T-helper 2 cell treated with Interferon-gamma antibody and Interleukin-4, amounts not matched to agents 100 ng/mL and 5 ng/mL, for 36 hours (primary cell): Measurements from ENCODE around the gene PIGQ. TPM values are rescaled to one million over a fixed set of nuclear protein-coding genes. Genes with fewer than 3 reads are reported as not detected.

ENCODE experiments used
- intact Hi-C: fragments of 100-400 bp; cut with micrococcal nuclease; formaldehyde crosslinking; loops from one replicate; pipeline ENCODE4 v1.15.1; 2023
- total RNA-seq: library from RNA; stranded (reverse); gene quantifications from 2 replicates; pipeline ENCODE4 v1.2.3, GENCODE V29; 2022

The PIGQ gene
- total RNA-seq, 1 donor from 2014 or later = 43.3 TPM

DNA sequence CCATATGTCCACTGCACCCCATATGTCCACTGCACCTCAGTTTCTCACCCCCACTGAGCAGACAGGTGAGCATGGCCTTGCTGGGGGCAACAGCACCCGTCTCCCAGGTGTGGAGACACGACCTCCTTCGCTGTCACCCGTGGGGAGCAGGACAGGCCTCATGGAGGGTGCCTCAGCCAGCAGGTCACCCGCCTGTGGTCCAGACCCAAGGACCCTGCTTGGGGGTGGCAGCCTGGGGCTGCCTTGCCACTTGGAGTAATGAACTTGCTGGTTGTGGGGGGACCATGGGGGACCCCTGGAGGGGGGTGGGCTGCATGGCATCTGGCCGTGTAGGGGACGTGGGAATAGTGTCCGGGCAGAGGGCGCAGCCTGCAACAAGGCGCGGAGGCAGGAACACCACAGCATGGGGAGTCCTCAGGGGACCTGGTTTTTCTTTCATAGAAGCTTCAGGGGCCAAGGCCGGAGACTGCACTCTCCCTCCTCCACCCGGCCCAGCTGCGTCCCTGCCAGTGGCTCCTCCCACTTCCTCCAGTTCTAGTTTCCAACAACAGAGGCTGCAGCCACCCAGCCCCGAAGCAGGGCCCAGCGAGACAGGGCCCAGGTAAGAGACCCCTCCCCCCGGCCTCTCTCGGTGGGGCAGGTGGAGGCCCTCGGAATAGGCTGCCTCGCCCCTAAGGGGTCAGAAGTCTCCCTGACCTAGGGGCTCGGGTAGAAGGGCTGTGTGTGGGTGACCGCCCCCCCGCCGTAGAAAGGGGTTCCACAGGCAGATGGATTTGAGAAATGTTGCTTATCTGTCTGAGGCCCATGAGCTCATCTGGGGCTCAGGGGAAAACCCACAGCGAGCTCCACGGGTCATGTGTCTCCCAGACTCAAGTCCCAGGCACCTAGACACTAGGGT, 3.0 kb upstream of the PIGQ start, which contains the start of gene NHLRC4:
Gene NHLRC4, plus strand, starts transcription at position 531 of the 898 bp plus-strand sequence. CDS start 1,043 bp downstream, outside the sequence.
- intact Hi-C loops = loop anchor here (2.0 to 5.0 kb wide), 3 partner anchors 22 to 329 kb away; partner anchors contain the start of gene CAPN15

DNA sequence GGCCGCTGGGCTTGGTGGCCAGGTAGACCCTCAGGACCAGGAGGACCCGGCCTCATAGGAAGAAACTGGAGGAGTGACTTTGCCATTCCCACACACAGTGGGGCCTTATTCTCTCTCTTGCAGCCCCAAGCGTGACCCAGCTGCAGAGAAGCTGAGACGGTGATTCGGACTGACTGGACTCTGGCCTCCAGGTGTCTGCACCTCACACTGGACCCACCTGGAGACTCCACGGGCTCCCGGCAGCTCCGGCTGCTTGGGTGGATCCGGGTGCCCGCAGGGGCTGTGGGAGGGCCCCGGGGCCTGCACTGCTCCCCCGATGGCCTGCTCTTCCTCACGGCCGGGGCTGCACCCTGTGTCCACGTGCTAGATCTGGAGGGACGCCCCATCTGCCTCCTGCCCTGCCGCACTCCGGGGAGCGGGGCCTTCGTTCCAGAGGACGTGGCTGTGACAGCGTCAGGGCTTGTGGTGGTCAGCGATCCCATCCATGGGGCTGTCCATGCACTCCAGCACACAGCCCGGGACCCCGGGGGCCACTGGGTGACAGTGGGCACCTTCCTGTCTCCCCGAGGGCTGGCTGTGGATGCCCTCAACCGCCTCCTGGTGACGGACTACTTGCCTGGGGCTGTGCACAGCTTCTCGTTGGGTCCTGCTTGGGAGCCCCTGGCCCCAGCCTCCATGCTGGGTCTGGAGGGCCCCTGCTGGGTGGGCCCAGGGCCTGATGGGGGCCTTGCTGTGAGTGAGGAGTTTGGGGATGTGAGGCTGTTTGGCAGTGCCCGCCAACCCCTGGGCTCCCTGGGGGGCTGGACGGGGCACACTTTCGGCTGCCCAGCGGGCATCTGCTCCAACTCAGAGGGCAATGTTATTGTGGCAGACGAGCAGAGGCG, 2.2 kb upstream of the PIGQ start:
- intact Hi-C loops = loop anchor here (2.0 to 5.0 kb wide), 3 partner anchors 21 to 330 kb away; partner anchors contain the start of gene CAPN15

DNA sequence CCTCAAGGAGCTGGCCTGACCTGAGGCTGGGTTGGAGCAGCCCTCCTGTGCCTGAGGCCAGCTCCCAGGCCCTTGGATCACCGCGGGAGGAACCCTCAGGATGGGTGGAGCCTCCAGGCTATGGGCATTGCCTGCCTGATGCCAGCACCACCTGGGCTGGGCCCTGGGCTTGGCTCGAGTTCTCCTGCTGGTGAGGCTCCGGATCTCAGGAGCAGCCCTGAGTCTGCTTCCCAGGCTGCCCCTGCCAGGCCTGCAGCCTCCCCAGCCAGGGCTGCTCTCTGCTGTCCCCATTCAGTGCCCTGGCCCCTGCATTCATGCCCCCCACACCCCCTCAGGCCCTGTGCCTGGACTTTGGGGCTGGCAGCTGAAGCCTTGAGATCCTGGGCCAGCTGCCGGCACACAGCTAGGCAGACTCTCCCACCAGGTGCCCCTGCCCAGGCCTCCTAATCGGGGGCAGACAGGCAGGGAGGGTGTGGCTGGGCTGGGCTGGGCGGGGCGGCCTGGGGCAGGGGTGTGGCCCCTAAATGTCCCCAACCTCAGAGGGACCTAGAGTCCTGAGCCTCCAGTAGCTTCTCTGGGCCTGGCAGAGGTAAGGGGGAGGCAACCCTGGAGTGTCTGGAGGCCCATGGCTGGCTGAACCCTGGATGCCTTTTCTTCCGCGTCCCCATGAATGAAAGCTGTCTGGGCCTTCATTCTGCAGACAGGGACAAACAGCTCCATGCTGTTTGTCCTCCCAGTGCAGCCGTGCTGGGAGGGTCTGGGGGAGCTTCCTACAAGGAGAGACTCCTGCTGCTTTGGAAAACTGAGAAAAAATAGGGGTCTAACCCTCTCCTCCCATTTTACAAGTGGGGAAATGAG, 1.1 kb upstream of the PIGQ start:
- intact Hi-C loops = loop anchor here (5.0 kb wide), 2 partner anchors 41 to 331 kb away; partner anchors contain the start of gene CAPN15

DNA sequence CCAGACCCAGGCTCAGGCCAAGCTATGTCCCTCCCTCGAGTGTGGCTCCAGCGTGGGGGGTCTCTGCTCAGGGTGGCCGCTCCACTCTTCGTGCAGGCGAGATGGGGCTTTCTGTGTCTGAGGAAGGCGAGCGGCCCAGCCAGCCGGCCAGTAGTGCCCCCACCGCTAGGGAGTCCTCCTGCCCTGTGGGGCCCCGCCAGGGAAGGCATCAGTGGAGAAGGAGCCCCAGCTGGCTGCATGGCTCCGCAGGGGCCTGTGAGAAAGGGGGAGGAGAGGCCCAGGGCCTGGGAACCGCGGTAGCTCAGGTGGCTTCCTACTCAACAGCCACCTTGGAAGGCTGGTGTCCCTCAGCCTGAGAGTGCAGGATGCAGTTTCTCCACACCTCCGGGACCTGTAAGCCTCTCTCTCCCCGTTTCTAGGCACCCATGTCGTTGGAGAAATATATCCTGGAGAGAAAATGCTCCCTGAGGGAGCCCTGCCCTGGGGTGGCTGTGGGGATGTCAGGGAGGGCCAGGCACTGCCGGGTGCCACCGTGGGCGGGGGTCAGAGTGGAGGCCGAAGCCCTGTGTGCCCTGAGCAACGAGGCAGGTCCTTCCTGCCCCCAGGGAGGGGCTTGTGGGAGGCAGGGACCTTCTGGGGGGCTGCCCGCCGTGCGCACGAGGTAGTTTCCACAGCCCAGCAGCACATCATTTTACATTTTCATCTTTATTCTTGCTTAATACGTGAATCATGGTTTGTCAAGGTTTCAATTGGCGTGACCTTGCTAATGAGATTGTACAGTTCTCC, 3.3 kb downstream of the PIGQ start:
- intact Hi-C loops = no loop called here

DNA sequence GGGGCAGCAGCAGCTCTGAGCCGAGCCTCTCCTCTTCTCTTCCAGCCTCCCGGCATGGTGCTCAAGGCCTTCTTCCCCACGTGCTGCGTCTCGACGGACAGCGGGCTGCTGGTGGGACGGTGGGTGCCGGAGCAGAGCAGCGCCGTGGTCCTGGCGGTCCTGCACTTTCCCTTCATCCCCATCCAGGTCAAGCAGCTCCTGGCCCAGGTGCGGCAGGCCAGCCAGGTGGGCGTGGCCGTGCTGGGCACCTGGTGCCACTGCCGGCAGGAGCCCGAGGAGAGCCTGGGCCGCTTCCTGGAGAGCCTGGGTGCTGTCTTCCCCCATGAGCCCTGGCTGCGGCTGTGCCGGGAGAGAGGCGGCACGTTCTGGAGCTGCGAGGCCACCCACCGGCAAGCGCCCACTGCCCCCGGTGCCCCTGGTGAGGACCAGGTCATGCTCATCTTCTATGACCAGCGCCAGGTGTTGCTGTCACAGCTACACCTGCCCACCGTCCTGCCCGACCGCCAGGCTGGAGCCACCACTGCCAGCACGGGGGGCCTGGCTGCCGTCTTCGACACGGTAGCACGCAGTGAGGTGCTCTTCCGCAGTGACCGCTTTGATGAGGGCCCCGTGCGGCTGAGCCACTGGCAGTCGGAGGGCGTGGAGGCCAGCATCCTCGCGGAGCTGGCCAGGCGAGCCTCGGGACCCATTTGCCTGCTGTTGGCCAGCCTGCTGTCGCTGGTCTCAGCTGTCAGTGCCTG, 4.4 kb downstream of the PIGQ start:
- intact Hi-C loops = no loop called here

DNA sequence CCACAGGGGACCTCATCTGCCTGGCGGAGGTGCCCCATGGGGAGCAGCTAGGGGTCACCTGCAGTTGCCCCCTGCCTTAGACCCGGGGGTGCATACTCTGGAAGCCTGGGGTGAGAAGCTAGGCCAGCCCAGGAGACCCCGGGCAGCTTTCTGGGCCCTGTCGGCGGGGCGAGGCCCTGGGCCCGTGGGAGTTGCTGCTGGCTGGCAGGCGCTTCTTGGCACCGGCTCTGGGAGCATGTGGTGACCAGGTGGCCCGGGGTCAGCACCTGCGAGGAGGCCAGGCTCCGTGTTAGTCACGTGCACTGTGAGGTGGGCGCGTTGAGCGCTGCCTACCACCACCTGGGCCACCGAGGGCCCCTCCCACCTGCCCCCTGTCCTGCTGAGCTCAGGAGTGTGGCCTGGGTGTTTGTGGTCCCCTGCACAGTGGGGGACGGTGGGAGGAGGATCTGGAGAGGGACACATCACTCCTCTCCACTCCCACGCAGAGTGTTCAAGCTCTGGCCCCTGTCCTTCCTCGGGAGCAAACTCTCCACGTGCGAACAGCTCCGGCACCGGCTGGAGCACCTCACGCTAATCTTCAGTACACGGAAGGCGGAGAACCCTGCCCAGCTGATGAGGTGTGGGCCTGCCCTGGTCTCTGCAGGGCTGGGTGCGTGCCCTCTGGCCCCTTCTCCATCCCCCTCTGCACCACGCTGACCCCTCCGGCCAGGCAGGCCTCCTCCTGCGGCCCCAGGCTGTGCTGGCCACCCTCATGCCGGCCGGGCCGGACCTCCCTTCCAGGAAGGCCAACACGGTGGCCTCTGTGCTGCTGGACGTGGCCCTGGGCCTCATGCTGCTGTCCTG, 5.8 kb downstream of the PIGQ start:
- intact Hi-C loops = no loop called here

DNA sequence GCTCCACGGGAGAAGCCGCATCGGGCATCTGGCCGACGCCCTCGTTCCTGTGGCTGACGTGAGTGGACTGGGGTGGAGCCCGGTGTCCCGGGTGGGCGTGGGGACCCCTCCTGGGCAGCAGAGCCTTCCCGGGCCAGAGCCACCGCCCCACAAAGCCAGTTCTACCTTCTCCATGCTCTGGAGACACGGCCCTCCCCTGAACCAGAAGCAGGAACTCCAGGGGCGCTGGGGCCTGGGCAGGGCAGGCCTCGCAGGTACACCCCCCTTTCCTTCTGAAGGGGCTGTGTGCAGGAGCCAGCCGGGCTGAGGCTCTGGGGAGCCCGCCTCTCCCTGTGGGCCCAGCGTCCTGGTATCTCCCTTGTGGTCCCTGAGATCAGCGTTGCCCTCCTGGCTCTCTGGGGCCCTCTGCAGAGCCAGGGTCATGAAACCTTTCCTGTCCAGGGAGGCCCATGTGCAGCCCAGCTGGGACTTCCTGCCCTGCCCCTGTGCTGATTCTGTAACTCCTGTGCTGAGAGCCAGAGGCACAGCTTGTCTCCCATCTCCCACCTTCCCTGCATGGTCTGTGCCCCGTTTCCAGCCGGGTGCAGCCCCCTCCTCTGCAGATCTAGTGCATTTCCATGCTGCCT, 6.5 kb downstream of the PIGQ start:
- intact Hi-C loops = no loop called here

DNA sequence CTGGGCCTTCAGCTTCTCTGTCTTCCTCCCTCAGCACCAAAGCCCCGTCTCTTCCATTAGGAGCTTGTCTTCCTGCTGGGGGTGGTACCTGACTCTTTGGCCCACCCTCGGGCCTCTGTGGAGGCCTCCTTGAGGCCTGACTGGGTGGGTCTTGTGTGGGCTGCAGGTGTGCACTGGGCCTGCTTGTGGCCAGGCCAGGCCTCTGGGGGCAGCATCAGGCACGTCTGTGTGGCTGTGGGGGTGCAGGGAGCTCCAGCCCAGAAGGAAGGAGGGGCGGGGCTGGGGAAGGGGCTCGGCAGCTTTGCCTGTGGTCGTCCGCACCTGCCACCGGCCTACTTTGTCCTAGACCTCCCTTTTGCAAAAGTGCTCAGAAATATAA, 7.0 kb downstream of the PIGQ start:
- intact Hi-C loops = no loop called here

- intact Hi-C loops = no loop called here
Observed at GRCh38 chr16:577796-578195, 8.0 kb downstream of the PIGQ start.

DNA sequence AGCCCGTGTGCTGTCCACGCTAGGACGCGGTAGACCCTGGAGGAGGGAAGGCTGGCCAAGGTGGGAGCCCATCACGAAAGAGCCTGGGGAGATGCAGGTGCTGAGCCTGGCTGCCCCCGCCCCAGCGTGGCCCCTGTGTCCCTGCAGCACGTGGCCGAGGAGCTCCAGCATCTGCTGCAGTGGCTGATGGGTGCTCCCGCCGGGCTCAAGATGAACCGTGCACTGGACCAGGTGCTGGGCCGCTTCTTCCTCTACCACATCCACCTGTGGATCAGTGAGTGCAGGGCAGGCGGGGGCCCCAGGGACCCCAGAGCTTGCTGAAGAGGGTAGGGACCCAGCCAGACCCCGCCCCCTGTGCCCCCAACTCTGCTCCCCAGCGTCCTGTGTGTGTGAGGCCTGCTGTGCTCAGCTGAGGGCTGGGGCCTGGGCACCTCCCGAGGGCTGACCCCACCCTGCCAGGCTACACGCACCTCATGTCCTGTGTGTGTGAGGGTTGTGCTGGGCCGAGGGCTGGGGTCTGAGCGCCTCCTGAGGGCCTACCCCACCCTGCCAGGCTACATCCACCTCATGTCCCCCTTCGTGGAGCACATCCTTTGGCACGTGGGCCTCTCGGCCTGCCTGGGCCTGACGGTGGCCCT, 8.6 kb downstream of the PIGQ start:
- intact Hi-C loops = no loop called here

DNA sequence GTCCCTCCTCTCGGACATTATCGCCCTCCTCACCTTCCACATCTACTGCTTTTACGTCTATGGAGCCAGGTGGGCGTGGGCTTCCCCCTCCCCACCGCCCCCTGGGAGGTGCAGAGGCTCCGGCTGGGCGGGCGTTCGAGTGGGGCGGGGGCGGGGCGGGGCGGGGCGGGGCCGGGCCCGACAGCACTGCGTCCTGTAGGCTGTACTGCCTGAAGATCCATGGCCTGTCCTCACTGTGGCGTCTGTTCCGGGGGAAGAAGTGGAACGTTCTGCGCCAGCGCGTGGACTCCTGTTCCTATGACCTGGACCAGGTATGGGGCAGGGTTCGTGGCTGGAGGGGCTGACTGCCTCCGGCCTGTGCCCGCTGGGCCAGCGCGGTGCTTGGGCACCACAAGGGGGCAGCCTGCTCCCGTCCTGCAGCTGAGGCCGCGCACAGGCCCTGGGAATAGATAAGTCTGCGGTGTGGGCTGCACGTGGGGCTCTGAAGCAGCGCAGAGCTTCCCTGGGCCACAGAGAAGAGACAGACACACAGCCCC, 9.2 kb downstream of the PIGQ start:
- intact Hi-C loops = no loop called here

- intact Hi-C loops = no loop called here
Observed at GRCh38 chr16:580141-580945, 10.6 kb downstream of the PIGQ start.

GRCh38 chr16:580946-581498, 11.3 kb downstream of the PIGQ start:
- intact Hi-C loops = no loop called here

DNA sequence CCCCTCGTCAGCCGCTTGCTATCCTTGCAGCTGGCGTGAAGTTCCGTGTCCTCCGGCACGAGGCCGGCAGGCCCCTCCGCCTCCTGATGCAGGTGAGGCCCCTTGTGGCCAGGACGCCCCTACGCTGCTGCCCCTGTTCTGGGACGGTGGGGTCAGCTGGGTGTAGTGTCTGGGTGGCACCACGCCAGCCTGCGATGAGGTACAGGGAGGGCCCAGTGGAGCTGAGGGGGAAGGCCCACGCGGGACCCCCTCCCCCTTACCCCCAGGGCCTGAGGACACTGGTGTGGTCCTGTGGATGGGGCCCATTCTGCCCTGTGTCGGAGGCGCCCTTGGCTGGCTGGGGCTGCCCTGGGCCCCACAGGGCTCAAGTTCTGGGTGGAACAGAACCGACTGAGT, 12.4 kb downstream of the PIGQ start:
- intact Hi-C loops = no loop called here

- intact Hi-C loops = no loop called here
Observed at GRCh38 chr16:582614-583331, 13.0 kb downstream of the PIGQ start.

DNA sequence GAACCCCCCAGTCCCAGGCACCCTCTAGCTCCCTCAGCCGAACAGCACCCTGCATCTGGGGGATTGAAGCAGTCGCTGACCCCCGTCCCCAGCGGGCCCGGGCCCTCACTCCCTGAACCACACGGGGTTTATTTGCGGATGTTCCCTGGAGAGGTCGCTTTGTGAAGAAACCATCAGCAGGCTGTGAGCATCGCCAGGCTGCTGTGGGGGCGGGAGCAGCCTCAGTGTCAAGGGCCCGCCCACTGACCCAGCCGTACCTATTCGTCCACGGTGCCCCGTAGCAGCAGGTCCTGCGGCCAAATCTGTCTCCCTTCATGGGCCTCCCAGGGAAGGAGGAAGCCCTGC, 13.7 kb downstream of the PIGQ start:
- intact Hi-C loops = no loop called here
